Measurements from ENCODE around the gene VENTX. TPM values are rescaled to one million over a fixed set of nuclear protein-coding genes. Genes with fewer than 3 reads are reported as not detected.
"Not testable (repeated sequence)": the region's sequence is repeated elsewhere in the genome, so short reads cannot be mapped to it uniquely, and the experiment has no call there.

Gene VENTX
- total RNA-seq, 1 experiment from 2014 or later, result not detected

DNA sequence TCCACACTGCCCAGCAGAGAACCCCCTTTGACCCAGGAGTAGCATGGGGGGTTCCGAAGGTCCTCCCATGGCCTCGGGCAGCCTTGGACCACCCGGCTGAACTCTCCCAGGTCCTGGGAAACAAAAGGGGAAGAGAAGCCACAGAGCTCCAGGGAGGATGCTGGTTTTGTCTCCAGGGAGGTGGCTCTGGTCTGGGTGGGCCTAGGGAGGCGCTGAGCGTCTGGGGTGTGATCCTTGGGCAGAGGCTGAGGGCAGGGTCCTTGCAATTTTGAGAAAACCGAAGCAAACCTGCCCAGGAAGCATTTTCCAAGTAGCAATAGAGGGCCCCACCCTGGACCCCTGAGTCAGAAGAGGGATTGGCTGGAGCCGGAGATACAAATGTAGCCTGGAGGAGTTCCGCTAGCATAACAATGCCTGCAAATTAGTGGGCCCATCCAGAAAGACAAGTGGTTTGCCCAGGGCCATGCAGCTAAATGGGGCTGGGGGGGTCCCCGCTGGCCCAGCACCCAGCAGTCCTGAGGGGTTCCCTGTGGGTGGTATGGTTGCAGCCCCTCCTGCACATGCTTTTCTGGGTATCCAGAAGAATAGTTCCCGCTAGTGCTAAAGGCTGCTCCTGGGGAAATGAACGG, 5.6 kb upstream of the VENTX start:
- Histone ChIP-seq H3K9ac (ENCODE audit: low read length) (no peak overlapping the region), H3K9me3 (ENCODE audit: control insufficient read depth in 1 of 2, insufficient read depth in 1 of 2, low read depth in 1 of 2, low read length in 2 of 2) (no peaks in the 10 kb centered on the region), H3K27ac (ENCODE audit: low read depth, low read length) (no peak overlapping the region), H3K27me3 (ENCODE audit: insufficient read depth, low read length) (no peaks in the 10 kb centered on the region), H3K4me1 (ENCODE audit: control insufficient read depth in 1 of 2, insufficient read depth in 2 of 2, low read length in 2 of 2) (no peaks in the 10 kb centered on the region), H3K9me2 (ENCODE audit: insufficient read depth) (no peaks in the 10 kb centered on the region), H3K4me3 (replicated peaks in 1 of 2; ENCODE audit: low read depth in 1 of 2, low read length in 2 of 2) (no peak overlapping the region), H2AFZ (ENCODE audit: low read depth, low read length, poor library complexity, severe bottlenecking) (no peak overlapping the region), H3K36me3 (ENCODE audit: control insufficient read depth in 1 of 2, insufficient read depth in 2 of 2, low read length in 2 of 2) (no peaks in the 10 kb centered on the region), H4K20me1 (ENCODE audit: insufficient read depth) (no peaks in the 10 kb centered on the region), H3K4me2 (ENCODE audit: low read length) (no peak overlapping the region), H3K79me2 (ENCODE audit: insufficient read depth, low read length) (no peaks in the 10 kb centered on the region)
- POLR2A ChIA-PET, result no interaction called here
- intact Hi-C loops (cut with micrococcal nuclease), result no loop called here
- RAD21 ChIA-PET (ENCODE audit: low non-redundant PET in 1 of 2, low total read pairs in 2 of 2, uncharacterized antibody in 2 of 2, unreplicated experiment in 2 of 2), result no interaction called here
- TF ChIP-seq ZFX (IDR thresholded peaks at IDR 0.05), result no peak
- no peak for TF ChIP-seq EZH2 (IDR thresholded peaks at IDR 0.05)
- TF ChIP-seq YY1 (IDR thresholded peaks at IDR 0.05; ENCODE audit: extremely low read depth, insufficient replicate concordance, low read depth, low read length), result no peak
- no peak for TF ChIP-seq JUND (IDR thresholded peaks at IDR 0.05)
- TF ChIP-seq EGR1 (IDR thresholded peaks at IDR 0.05; ENCODE audit: low read depth), result no peak
- TF ChIP-seq, protein P1, sequence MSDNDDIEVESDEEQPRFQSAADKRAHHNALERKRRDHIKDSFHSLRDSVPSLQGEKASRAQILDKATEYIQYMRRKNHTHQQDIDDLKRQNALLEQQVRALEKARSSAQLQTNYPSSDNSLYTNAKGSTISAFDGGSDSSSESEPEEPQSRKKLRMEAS (IDR thresholded peaks at IDR 0.05), result no peak
- TF ChIP-seq EZH2phosphoT487 (IDR thresholded peaks at IDR 0.05; ENCODE audit: borderline replicate concordance), result no peak
- no peak for TF ChIP-seq ELF1 (IDR thresholded peaks at IDR 0.05; ENCODE audit: borderline replicate concordance, low read depth)
- no peak for TF ChIP-seq SP1 (IDR thresholded peaks at IDR 0.05; ENCODE audit: low read depth)
- TF ChIP-seq, protein P2, sequence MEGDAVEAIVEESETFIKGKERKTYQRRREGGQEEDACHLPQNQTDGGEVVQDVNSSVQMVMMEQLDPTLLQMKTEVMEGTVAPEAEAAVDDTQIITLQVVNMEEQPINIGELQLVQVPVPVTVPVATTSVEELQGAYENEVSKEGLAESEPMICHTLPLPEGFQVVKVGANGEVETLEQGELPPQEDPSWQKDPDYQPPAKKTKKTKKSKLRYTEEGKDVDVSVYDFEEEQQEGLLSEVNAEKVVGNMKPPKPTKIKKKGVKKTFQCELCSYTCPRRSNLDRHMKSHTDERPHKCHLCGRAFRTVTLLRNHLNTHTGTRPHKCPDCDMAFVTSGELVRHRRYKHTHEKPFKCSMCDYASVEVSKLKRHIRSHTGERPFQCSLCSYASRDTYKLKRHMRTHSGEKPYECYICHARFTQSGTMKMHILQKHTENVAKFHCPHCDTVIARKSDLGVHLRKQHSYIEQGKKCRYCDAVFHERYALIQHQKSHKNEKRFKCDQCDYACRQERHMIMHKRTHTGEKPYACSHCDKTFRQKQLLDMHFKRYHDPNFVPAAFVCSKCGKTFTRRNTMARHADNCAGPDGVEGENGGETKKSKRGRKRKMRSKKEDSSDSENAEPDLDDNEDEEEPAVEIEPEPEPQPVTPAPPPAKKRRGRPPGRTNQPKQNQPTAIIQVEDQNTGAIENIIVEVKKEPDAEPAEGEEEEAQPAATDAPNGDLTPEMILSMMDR (IDR thresholded peaks at IDR 0.05 in 2 of 3, conservative IDR thresholded peaks at IDR 0.05 in 1 of 3; ENCODE audit: borderline replicate concordance in 1 of 3, insufficient read depth in 1 of 3, low read depth in 2 of 3, low read length in 2 of 3), result no peak
- TF ChIP-seq FOSL1 (IDR thresholded peaks at IDR 0.05; ENCODE audit: low read depth), result no peak
- TF ChIP-seq CBX3 (IDR thresholded peaks at IDR 0.05; ENCODE audit: low read depth), result no peak
- TF ChIP-seq, protein P3, sequence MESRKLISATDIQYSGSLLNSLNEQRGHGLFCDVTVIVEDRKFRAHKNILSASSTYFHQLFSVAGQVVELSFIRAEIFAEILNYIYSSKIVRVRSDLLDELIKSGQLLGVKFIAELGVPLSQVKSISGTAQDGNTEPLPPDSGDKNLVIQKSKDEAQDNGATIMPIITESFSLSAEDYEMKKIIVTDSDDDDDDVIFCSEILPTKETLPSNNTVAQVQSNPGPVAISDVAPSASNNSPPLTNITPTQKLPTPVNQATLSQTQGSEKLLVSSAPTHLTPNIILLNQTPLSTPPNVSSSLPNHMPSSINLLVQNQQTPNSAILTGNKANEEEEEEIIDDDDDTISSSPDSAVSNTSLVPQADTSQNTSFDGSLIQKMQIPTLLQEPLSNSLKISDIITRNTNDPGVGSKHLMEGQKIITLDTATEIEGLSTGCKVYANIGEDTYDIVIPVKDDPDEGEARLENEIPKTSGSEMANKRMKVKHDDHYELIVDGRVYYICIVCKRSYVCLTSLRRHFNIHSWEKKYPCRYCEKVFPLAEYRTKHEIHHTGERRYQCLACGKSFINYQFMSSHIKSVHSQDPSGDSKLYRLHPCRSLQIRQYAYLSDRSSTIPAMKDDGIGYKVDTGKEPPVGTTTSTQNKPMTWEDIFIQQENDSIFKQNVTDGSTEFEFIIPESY (IDR thresholded peaks at IDR 0.05; ENCODE audit: extremely low read depth, insufficient replicate concordance, low read length), result no peak
- TF ChIP-seq RAD21 (IDR thresholded peaks at IDR 0.05; ENCODE audit: low read depth), result no peak
- TF ChIP-seq SIN3A (IDR thresholded peaks at IDR 0.05; ENCODE audit: low read depth), result no peak
- TF ChIP-seq CEBPB (IDR thresholded peaks at IDR 0.05; ENCODE audit: low read depth), result no peak
- TF ChIP-seq POLR2AphosphoS5 (IDR thresholded peaks at IDR 0.05; ENCODE audit: low read depth, low read length), result no peak
- TF ChIP-seq, protein P4, sequence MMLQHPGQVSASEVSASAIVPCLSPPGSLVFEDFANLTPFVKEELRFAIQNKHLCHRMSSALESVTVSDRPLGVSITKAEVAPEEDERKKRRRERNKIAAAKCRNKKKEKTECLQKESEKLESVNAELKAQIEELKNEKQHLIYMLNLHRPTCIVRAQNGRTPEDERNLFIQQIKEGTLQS (IDR thresholded peaks at IDR 0.05), result no peak
- ATAC-seq (no peak), DNase-seq (ENCODE audit: low read depth, low spot score) (no peak)
- CTCF ChIA-PET, result no interaction called here
- BruUV-seq (replicated peaks), result no TSS peak

DNA sequence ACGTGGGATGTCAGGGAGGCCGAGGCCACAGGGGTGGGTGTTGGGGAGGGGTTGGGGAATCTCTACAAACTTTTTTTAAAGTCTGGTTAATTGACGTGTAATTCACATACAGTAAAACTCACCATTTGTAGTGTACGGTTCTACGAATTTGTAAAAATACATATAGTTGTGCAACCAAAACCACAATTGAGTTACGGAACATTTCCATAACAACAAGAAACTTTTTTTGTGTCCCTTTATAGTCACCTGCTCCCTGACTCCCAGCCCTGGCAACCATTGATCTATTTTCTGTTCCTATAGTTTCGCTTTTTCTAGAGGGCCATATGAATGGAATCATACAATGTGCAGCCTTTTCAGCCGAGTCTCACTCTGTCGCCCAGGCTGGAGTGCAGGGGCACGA, 2.9 kb upstream of the VENTX start:
- H3K36me3 ChIP-seq (ENCODE audit: control insufficient read depth in 1 of 2, insufficient read depth in 2 of 2, low read length in 2 of 2); H3K27ac ChIP-seq (ENCODE audit: low read depth, low read length); H3K4me1 ChIP-seq (ENCODE audit: control insufficient read depth in 1 of 2, insufficient read depth in 2 of 2, low read length in 2 of 2); H3K4me2 ChIP-seq (ENCODE audit: low read length); H3K79me2 ChIP-seq (ENCODE audit: insufficient read depth, low read length); H3K9ac ChIP-seq (ENCODE audit: low read length); H2AFZ ChIP-seq (ENCODE audit: low read depth, low read length, poor library complexity, severe bottlenecking); ATAC-seq; POLR2A ChIA-PET; H3K27me3 ChIP-seq (ENCODE audit: insufficient read depth, low read length); intact Hi-C loops (cut with micrococcal nuclease); H3K4me3 ChIP-seq (replicated peaks in 1 of 2; ENCODE audit: low read depth in 1 of 2, low read length in 2 of 2); RAD21 ChIA-PET (ENCODE audit: low non-redundant PET in 1 of 2, low total read pairs in 2 of 2, uncharacterized antibody in 2 of 2, unreplicated experiment in 2 of 2); CTCF ChIA-PET; BruUV-seq (replicated peaks); H3K9me3 ChIP-seq (ENCODE audit: control insufficient read depth in 1 of 2, insufficient read depth in 1 of 2, low read depth in 1 of 2, low read length in 2 of 2); H4K20me1 ChIP-seq (ENCODE audit: insufficient read depth); DNase-seq (ENCODE audit: low read depth, low spot score); H3K9me2 ChIP-seq (ENCODE audit: insufficient read depth): not testable (repeated sequence)

Data from HCT116 (cell line).